VCaP (cell line): ENCODE measurements around the gene MLLT3.
A peak's percentile ranks its signal among the peaks of the same experiment; 100 is the strongest.

ENCODE experiments used
- H3K27ac ChIP-seq: fragments of 450-650 bp; 2 replicates; pipeline ENCODE4 v1.5.1; 2017
- TF ChIP-seq, protein P1 (sequence below): fragments of 450-650 bp; conservative IDR thresholded peaks from 2 replicates; pipeline ENCODE4 v1.5.1; 2017; ENCODE audit warnings: mild to moderate bottlenecking, moderate library complexity

MLLT3 gene

DNA sequence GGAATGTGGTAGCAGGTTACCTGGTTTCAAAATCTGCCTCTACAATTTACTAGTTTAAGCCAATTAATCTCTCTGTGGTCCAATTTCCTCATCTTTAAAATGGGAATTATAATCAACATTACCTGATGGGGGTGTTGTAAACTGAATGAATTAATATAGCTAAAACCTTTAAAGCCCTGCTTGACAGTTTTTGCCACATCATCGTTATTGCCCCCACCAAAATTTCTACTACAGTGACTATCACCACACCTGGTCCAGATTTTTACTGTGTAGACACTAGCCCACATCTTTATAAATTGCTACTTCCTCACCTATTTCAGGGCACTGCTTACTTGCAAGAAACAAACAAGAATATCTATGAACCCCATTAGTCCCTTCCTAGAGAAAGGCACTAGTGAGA lies 65.0 kb downstream of the MLLT3 start:
- peak overlapping the region; percentile 79 for H3K27ac ChIP-seq
- TF ChIP-seq, protein P1, sequence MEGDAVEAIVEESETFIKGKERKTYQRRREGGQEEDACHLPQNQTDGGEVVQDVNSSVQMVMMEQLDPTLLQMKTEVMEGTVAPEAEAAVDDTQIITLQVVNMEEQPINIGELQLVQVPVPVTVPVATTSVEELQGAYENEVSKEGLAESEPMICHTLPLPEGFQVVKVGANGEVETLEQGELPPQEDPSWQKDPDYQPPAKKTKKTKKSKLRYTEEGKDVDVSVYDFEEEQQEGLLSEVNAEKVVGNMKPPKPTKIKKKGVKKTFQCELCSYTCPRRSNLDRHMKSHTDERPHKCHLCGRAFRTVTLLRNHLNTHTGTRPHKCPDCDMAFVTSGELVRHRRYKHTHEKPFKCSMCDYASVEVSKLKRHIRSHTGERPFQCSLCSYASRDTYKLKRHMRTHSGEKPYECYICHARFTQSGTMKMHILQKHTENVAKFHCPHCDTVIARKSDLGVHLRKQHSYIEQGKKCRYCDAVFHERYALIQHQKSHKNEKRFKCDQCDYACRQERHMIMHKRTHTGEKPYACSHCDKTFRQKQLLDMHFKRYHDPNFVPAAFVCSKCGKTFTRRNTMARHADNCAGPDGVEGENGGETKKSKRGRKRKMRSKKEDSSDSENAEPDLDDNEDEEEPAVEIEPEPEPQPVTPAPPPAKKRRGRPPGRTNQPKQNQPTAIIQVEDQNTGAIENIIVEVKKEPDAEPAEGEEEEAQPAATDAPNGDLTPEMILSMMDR = no peak

DNA sequence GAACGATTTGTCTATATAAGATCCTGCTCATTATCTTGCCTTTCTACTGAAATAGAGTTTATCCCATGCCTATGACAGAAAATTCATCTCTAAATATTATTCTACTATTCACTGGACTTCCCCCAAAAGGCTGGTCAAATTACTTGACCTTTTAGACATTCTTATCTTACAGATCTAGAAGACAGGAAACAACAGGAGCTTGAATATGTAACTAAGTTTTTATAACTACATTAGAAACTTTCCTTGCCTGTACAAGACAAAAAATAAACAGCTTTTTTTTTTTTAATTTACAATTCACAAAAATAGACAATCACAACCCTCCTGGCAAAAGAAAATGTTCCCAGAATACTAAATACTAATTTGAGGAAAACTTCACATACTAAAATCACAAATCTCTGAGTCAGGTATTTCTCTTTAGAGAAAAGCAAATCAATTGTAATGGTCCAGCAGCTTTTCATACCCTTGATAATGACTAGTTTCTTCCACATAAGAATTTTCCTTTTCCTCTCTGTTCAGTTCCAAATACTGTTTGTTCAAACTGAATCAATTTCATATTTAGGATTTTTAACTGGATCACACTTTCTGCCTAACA lies 68.6 kb downstream of the MLLT3 start:
- TF ChIP-seq, protein P1 = no peak
- peak overlapping the region; percentile 48 for H3K27ac ChIP-seq

DNA sequence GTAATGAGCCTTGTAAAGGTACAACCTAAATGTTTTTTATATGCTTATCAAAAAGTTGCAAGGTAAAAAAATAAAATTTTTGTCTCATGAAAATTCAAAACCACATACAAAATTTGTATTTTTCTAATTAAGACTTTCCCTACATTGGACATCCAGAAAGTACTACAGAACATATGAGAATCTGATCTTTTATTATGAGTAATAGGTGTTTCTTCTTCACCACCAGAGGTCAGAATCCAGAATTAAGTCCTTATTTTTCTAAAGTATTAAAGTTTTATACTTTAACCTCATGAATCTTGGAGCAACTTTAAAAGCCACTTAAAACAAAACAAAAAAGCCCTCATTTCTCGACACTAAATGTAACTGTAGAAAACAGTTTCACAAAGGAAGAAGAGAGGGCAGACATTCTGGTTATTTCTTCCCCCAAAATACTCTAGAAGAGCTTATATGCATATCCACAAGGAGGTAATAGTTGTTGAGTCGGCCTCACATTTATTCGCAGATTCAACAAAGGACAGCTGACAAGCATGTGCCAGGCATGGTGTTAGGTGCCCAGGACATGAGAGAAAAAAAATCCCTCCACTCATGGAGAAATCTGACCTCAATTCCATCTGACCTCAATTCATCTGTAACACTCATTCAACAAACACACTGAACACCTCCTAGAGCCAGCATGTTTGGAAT lies 69.3 kb downstream of the MLLT3 start:
- TF ChIP-seq, protein P1 = peak; percentile 63
- peak overlapping the region; percentile 48 for H3K27ac ChIP-seq

DNA sequence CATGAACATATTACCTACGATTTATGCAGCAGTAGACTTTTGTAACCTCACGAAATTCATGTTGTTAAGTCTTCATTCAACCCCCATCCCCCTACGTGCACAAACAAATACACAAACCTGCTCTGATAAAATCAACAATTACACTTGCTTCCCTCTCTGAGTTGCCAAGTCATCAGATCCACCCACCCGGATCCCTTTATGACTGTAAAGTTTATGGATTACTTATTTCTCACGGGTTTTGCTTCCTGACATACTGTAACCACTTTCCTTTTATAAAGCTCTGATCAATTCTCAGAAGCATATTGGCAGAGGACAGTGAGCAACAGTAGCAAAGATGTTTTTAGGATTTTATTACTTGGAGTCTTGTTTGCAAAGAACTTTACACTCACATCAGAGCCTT lies 70.5 kb downstream of the MLLT3 start:
- H3K27ac ChIP-seq = peak overlapping the region; percentile 48
- TF ChIP-seq, protein P1 = no peak

DNA sequence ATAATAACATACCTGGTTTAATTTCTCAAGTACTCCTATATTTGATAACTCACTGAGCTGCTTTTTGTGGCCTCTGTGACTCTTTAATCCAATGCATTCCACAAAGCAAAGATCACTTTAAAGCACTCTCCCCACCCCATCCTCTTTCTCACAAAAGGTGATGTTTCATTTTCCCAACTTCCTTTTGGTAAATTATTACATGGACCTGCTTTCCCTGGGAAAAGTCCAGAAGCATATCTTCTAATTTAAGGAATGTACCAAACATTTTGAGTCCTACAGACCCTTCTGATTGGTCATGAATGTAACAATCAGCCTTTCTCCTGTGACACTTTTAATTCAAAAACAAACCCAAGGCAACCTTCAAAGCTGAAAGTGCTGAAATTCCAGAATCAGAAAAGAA lies 71.1 kb downstream of the MLLT3 start:
- TF ChIP-seq, protein P1 = no peak
- peak overlapping the region; percentile 48 for H3K27ac ChIP-seq

DNA sequence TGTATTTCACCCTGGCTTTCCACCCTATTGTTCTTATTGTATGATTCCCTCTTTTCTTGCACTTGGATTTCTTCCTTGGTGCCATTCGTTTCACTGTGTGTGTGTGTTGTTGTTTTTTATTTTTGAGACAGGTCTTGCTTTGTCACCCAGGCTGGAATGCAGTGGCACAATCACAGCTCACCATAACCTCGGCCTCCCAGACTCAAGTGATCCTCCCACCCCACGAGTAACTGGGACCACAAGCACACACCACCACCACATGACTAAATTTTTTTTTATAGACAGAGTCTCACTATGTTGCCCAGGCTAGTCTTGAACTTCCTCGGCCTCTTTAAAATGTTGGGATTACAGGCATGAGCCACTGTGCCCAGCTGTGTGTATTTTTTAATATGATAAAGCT lies 72.0 kb downstream of the MLLT3 start:
- H3K27ac ChIP-seq = no peak overlapping the region
- TF ChIP-seq, protein P1 = no peak

DNA sequence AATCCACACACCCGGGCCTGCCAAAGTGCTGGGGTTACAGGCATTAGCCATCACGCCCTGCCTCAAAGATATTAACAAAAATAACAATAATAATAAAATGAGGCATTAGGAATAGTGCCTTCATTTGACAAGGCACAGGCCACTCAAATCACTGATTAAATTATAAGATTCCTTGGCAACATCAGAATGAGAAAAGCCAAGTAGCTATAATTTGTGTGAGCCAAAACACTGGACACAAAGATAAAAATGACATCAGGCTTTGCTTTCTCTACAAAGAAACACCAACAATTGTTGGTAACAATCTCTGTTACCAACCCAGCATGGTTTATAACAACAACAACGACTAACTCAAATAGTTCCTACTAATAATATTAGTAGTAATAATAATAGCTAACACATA lies 73.2 kb downstream of the MLLT3 start:
- H3K27ac ChIP-seq = no peak overlapping the region
- TF ChIP-seq, protein P1 = no peak
